Neural crest cell (in vitro differentiated cells): ENCODE data around the gene AGPS. TPM values are rescaled to one million over a fixed set of nuclear protein-coding genes. Genes with fewer than 3 reads are reported as not detected.

Experiments used
- DNase-seq: peaks from one replicate; pipeline ENCODE4 v3.0.0; 2021; ENCODE audit warnings: low read depth, mixed read lengths, low spot score
- H3K27ac Mint-ChIP-seq: one replicate; pipeline ENCODE4 v1.8.0; 2021; ENCODE audit warnings: mild to moderate bottlenecking, mixed read lengths; ENCODE audit not compliant: unreplicated experiment
- H3K27me3 Mint-ChIP-seq: 2 replicates; pipeline ENCODE4 v1.8.0; 2021; ENCODE audit warnings: low read depth, mild to moderate bottlenecking, mixed read lengths
- H3K36me3 Mint-ChIP-seq: 2 replicates; pipeline ENCODE4 v1.8.0; 2021; ENCODE audit warnings: low read depth, mild to moderate bottlenecking, mixed read lengths
- H3K4me1 Mint-ChIP-seq: 2 replicates; pipeline ENCODE4 v1.8.0; 2021; ENCODE audit warnings: mixed read lengths
- H3K4me3 Mint-ChIP-seq: one replicate; pipeline ENCODE4 v1.8.0; 2021; ENCODE audit warnings: mild to moderate bottlenecking, mixed read lengths
- H3K9me3 Mint-ChIP-seq: 2 replicates; pipeline ENCODE4 v1.8.0; 2021; ENCODE audit warnings: mixed read lengths
- total RNA-seq: library from RNA; stranded (reverse); gene quantifications from 2 replicates; pipeline ENCODE4 v1.2.1, GENCODE V29; 2021
- TF ChIP-seq, protein P1 (sequence below): fragments of 200-600 bp; sonication (generic); conservative IDR thresholded peaks from 2 replicates; pipeline ENCODE4 v1.5.0; 2021; ENCODE audit warnings: antibody characterized with exemption, mild to moderate bottlenecking

The AGPS gene
- total RNA-seq, 1 donor from 2014 or later = 51.5 TPM

DNA sequence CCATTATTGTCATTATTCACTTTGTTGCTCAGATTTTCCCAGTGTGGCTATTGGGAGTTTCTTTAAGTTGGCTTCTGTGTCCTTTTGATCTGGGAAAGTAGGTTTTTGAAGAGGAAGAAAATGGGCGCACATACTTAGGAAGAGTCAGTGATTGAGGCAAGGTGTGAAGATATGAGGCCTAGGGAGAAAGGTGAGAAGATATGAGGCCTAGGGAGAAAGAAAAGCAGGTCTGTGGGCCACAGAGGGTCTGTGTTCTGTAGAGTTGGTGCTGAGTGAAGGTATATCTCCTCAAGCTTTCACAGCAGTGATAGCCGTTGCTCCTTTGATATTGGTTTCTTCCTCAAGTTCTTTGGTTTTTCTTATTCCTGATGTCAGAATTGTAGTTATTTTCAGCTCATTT, 126.2 kb downstream of the AGPS start:
- Mint-ChIP-seq H3K36me3 (peaks cover 4% of the 10 kb centered on the region), H3K27me3 (no peaks in the 10 kb centered on the region), H3K4me1 (no peaks in the 10 kb centered on the region), H3K27ac (no peak overlapping the region), H3K9me3 (no peaks in the 10 kb centered on the region), H3K4me3 (no peak overlapping the region)
- no peak for DNase-seq
- TF ChIP-seq, protein P1, sequence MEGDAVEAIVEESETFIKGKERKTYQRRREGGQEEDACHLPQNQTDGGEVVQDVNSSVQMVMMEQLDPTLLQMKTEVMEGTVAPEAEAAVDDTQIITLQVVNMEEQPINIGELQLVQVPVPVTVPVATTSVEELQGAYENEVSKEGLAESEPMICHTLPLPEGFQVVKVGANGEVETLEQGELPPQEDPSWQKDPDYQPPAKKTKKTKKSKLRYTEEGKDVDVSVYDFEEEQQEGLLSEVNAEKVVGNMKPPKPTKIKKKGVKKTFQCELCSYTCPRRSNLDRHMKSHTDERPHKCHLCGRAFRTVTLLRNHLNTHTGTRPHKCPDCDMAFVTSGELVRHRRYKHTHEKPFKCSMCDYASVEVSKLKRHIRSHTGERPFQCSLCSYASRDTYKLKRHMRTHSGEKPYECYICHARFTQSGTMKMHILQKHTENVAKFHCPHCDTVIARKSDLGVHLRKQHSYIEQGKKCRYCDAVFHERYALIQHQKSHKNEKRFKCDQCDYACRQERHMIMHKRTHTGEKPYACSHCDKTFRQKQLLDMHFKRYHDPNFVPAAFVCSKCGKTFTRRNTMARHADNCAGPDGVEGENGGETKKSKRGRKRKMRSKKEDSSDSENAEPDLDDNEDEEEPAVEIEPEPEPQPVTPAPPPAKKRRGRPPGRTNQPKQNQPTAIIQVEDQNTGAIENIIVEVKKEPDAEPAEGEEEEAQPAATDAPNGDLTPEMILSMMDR = no peak

GRCh38 chr2:177519534-177520115, 127.1 kb downstream of the AGPS start:
- Mint-ChIP-seq H3K4me3 (no peak overlapping the region), H3K9me3 (no peaks in the 10 kb centered on the region), H3K27me3 (no peaks in the 10 kb centered on the region), H3K4me1 (no peaks in the 10 kb centered on the region), H3K27ac (no peak overlapping the region), H3K36me3 (peaks cover 2% of the 10 kb centered on the region)
- no peak for DNase-seq
- TF ChIP-seq, protein P1 = no peak

DNA sequence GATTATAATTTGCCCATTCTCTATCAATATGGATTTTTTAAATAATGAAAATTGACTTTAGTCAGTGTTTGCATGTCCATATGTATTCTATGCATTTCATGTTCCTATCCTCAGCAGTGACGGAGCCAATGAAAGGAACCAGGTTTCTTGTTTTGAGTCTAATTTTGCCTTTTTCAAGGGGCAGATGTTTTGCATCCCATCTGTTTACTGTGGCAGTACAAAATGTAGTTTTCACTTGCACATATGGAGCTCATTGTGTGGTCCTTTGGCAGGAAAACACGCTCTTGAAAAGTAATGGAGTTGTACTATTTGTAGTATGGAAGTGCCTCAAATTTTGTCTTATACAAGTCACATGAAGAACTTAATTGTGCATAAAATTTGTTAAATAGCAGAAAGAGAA, 127.8 kb downstream of the AGPS start:
- Mint-ChIP-seq H3K4me1 (no peaks in the 10 kb centered on the region), H3K36me3 (peaks cover 2% of the 10 kb centered on the region), H3K27ac (no peak overlapping the region), H3K9me3 (no peaks in the 10 kb centered on the region), H3K4me3 (no peak overlapping the region), H3K27me3 (no peaks in the 10 kb centered on the region)
- DNase-seq = no peak
- TF ChIP-seq, protein P1 = no peak

- Mint-ChIP-seq H3K27me3 (no peaks in the 10 kb centered on the region), H3K4me3 (no peak overlapping the region), H3K4me1 (no peaks in the 10 kb centered on the region), H3K27ac (no peak overlapping the region), H3K9me3 (no peaks in the 10 kb centered on the region), H3K36me3 (no peaks in the 10 kb centered on the region)
- TF ChIP-seq, protein P1 = no peak
- DNase-seq = no peak
These were observed 131.2 kb downstream of the AGPS start for GRCh38 chr2:177523781-177524180.

- Mint-ChIP-seq H3K4me3 (no peak overlapping the region), H3K4me1 (peaks cover 2% of the 10 kb centered on the region), H3K36me3 (no peaks in the 10 kb centered on the region), H3K27me3 (no peaks in the 10 kb centered on the region), H3K27ac (no peak overlapping the region), H3K9me3 (no peaks in the 10 kb centered on the region)
- TF ChIP-seq, protein P1 = no peak
- no peak for DNase-seq
These were observed 132.9 kb downstream of the AGPS start for GRCh38 chr2:177525351-177525924.
